Sigmoid colon (tissue), 7 donors: ENCODE measurements around the gene NELFA. TPM values are rescaled to one million over a fixed set of nuclear protein-coding genes. Genes with fewer than 3 reads are reported as not detected.

ENCODE experiments used
- DNase-seq: peaks from one replicate; pipeline ENCODE4 v3.0.0-alpha.2; 2019
- H3K27ac ChIP-seq, 4 donors: fragments of 200-600 bp; sonication (generic); one replicate each; pipeline ENCODE4 v1.5.1; 2016 to 2019; ENCODE audit warnings: mild to moderate bottlenecking in 1 of 4
- H3K27me3 ChIP-seq, 3 donors: fragments of 200-600 bp; sonication (generic); one replicate each; pipeline ENCODE4 v1.5.1; 2019; ENCODE audit warnings: mild to moderate bottlenecking in 1 of 3
- H3K36me3 ChIP-seq, 4 donors: fragments of 200-600 bp; sonication (generic); one replicate each; pipeline ENCODE4 v1.5.1; 2016 to 2019
- H3K4me1 ChIP-seq, 4 donors: fragments of 200-600 bp; sonication (generic); one replicate each; pipeline ENCODE4 v1.5.1; 2017 to 2019
- H3K4me3 ChIP-seq, 4 donors: fragments of 200-600 bp; sonication (generic); one replicate each; pipeline ENCODE4 v1.5.1; 2017 to 2019; ENCODE audit warnings: mild to moderate bottlenecking in 2 of 4, moderate library complexity in 1 of 4
- H3K9me3 ChIP-seq, 4 donors: fragments of 200-600 bp in 3 of 4; sonication (generic) in 3 of 4; one replicate each; pipeline versions ENCODE4 v1.5.1 to v1.6.1; 2013 to 2019
- CTCF ChIP-seq, 4 experiments: fragments of 450-650 bp in 3 of 4; fragments of 200-600 bp in 1 of 4; IDR thresholded peaks; one replicate each; pipeline ENCODE4 v1.5.1; 2016 to 2019; ENCODE audit warnings: antibody characterized with exemption in 4 of 4, mild to moderate bottlenecking in 3 of 4, moderate library complexity in 2 of 4
- EP300 ChIP-seq, 4 donors: sonication (generic); formaldehyde crosslinking; IDR thresholded peaks; one replicate each; pipeline ENCODE4 v1.6.1; 2017; ENCODE audit warnings: antibody characterized with exemption in 4 of 4
- POLR2A ChIP-seq, 2 donors: fragments of 450-650 bp; IDR thresholded peaks; one replicate each; pipeline ENCODE4 v1.6.1; 2016; ENCODE audit warnings: antibody characterized with exemption in 2 of 2, mild to moderate bottlenecking in 2 of 2, moderate library complexity in 2 of 2
- POLR2AphosphoS5 ChIP-seq, 4 donors: sonication (generic); formaldehyde crosslinking; IDR thresholded peaks; one replicate each; pipeline ENCODE4 v1.6.1; 2017; ENCODE audit warnings: antibody characterized with exemption in 4 of 4
- WGBS, 2 donors: extraction: QIAGEN DNeasy Blood & Tissue Kit; methylation state at CpG; one replicate each; pipeline ENCODE4 v1.1.7; 2013; 5-methylcytosine and 5-hydroxymethylcytosine counted together
- intact Hi-C: fragments of 100-400 bp; cut with DNase I; formaldehyde crosslinking; loops from one replicate; pipeline ENCODE4 v1.15.1; 2023
- polyA plus RNA-seq, 3 donors: library from polyadenylated mRNA; stranded (reverse); fragments of 200-250 nt; gene quantifications; one replicate each; pipeline ENCODE4 v1.2.3, GENCODE V29; 2013
- total RNA-seq, 4 donors: library from RNA; depleted of rRNA; stranded (reverse); fragments of >200 nt; gene quantifications; one replicate each; pipeline ENCODE4 v1.1.0, GENCODE V29; 2016
- donor health status: healthy with polysubstance abuse.
- donor health status: Bipolar disorder and iron deficiency.
- donor health status: healthy.

Gene NELFA
- total and polyA plus RNA-seq, 7 donors = 13.8 to 27.4 (median 15.3) TPM

- no peak for DNase-seq
- Histone ChIP-seq H3K27me3 (no peaks in the 10 kb centered on the region), H3K4me3 (no peak overlapping the region), H3K9me3 (no peaks in the 10 kb centered on the region), H3K36me3 (peaks cover 10 to 48% (median 28%) of the 10 kb centered on the region in 4 donors), H3K27ac (no peak overlapping the region), H3K4me1 (peaks cover 0 to 4% (median 0%) of the 10 kb centered on the region in 4 donors)
- WGBS, 2 donors = 84 to 95% methylated on average over 37 of the region's 37 CpGs
- intact Hi-C loops = no loop called here
- TF ChIP-seq POLR2A (IDR thresholded peaks at IDR 0.05) (no peak), EP300 (IDR thresholded peaks at IDR 0.05) (no peak), CTCF (IDR thresholded peaks at IDR 0.05) (no peak), POLR2AphosphoS5 (IDR thresholded peaks at IDR 0.05) (no peak)
Measured at GRCh38 chr4:1991596-1992434, 17.0 kb downstream of the NELFA start.

- peaks cover 16 to 56% (median 35%) of the 10 kb centered on the region in 4 donors for H3K36me3 ChIP-seq
- no peak overlapping the region for H3K4me3 ChIP-seq
- peaks cover 0 to 4% (median 0%) of the 10 kb centered on the region in 4 donors for H3K4me1 ChIP-seq
- intact Hi-C loops = no loop called here
- no peak overlapping the region for H3K27ac ChIP-seq
- TF ChIP-seq POLR2A (IDR thresholded peaks at IDR 0.05) (no peak), CTCF (IDR thresholded peaks at IDR 0.05) (no peak), EP300 (IDR thresholded peaks at IDR 0.05) (no peak), POLR2AphosphoS5 (IDR thresholded peaks at IDR 0.05) (no peak)
- no peaks in the 10 kb centered on the region for H3K9me3 ChIP-seq
- WGBS, 2 donors = 94 to 96% methylated on average over 11 of the region's 11 CpGs
- DNase-seq = no peak
- H3K27me3 ChIP-seq = no peaks in the 10 kb centered on the region
Measured at GRCh38 chr4:1991087-1991486, 17.7 kb downstream of the NELFA start.

DNA sequence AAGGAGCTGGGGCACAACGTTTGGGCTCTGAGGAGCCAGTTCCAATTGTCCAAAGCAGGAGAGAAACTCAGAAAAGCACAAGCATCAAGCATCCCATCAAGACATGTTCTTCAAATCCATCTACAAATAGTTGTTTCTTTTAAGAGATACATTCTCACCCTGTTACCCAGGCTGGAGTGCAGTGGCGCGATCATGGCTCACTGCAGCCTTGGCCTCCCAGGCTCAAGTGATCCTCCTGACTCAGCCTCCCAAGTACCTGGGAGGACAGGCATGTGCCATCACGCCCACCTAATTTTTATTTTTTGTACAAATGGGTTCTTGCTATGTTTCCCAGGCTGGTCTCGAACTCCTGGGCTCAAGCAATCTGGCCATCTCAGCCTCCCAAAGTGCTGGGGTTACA, 18.1 kb downstream of the NELFA start:
- intact Hi-C loops = no loop called here
- Histone ChIP-seq H3K4me1 (peaks cover 0 to 4% (median 0%) of the 10 kb centered on the region in 4 donors), H3K9me3 (no peaks in the 10 kb centered on the region), H3K27ac (no peak overlapping the region), H3K27me3 (no peaks in the 10 kb centered on the region), H3K4me3 (no peak overlapping the region), H3K36me3 (peaks cover 21 to 60% (median 39%) of the 10 kb centered on the region in 4 donors)
- TF ChIP-seq POLR2AphosphoS5 (IDR thresholded peaks at IDR 0.05) (no peak), POLR2A (IDR thresholded peaks at IDR 0.05) (no peak), CTCF (IDR thresholded peaks at IDR 0.05) (no peak), EP300 (IDR thresholded peaks at IDR 0.05) (no peak)
- WGBS, 2 donors = 89 to 94% methylated on average over 5 of the region's 5 CpGs
- DNase-seq = no peak

DNA sequence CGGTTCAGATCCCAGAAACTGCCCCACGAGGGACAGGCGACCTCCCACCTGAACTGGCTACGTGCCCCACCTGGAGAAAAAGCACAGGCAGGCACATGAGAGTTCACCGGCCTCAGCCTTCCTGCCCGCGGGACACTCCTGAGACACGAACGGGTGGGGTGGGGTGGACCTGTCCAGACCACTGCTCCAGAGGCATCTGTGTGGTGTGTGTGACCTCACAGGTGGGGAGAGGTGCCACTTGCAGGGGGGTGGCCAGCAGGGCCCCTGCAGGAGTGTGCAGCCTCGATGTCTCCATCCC, 18.5 kb downstream of the NELFA start:
- intact Hi-C loops = no loop called here
- Histone ChIP-seq H3K27me3 (no peaks in the 10 kb centered on the region), H3K4me1 (peaks cover 0 to 4% (median 0%) of the 10 kb centered on the region in 4 donors), H3K27ac (no peak overlapping the region), H3K4me3 (no peak overlapping the region), H3K36me3 (peaks cover 24 to 64% (median 42%) of the 10 kb centered on the region in 4 donors), H3K9me3 (no peaks in the 10 kb centered on the region)
- 91 to 93% methylated on average over 10 of the region's 10 CpGs for WGBS, 2 donors
- DNase-seq = no peak
- TF ChIP-seq CTCF (IDR thresholded peaks at IDR 0.05) (no peak), POLR2A (IDR thresholded peaks at IDR 0.05) (no peak), POLR2AphosphoS5 (IDR thresholded peaks at IDR 0.05) (no peak), EP300 (IDR thresholded peaks at IDR 0.05) (no peak)
